PC-3 (cell line): ENCODE measurements around the gene NCEH1.

Experiments used
- CTCF ChIP-seq: fragments of 300-600 bp; sonication (generic); conservative IDR thresholded peaks from 2 replicates; pipeline ENCODE4 v1.5.1; 2017; ENCODE audit warnings: antibody characterized with exemption, low read depth, mild to moderate bottlenecking, low read length
- EZH2 ChIP-seq: fragments of 300-600 bp; sonication (generic); IDR thresholded peaks from one replicate; pipeline ENCODE4 v1.6.1; 2017; ENCODE audit warnings: antibody characterized with exemption, mild to moderate bottlenecking, low read length; ENCODE audit not compliant: unreplicated experiment

- no peak for TF ChIP-seq EZH2
- TF ChIP-seq CTCF = no peak
Observed at GRCh38 chr3:172680684-172681083, 30.2 kb downstream of the NCEH1 start.
